ENCODE measurements around the gene HIF3A. TPM values are rescaled to one million over a fixed set of nuclear protein-coding genes. Genes with fewer than 3 reads are reported as not detected.

The HIF3A gene
- polyA plus RNA-seq, 12 donors: 132 to 479 (median 292) TPM

DNA sequence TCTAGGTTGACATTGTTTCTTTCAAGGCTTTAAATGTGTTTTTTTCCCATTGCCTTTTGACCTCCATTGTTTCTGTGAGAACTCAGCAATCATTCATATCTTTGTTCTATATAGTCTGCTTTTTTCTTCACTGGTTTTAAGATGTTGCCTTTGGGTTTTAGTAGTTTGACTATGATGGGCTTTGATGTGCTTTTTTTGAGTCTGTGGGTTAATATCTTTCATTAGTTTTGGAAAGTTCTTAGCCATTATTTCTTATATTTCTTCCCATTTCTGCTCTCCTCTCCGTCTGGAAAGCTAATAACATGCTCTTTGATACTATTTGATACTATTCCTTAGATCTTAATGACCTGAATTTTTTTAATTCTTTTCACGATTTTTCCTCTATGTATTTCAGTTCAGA is 83.8 kb downstream of the HIF3A start:
- DNase-seq: no peak

DNA sequence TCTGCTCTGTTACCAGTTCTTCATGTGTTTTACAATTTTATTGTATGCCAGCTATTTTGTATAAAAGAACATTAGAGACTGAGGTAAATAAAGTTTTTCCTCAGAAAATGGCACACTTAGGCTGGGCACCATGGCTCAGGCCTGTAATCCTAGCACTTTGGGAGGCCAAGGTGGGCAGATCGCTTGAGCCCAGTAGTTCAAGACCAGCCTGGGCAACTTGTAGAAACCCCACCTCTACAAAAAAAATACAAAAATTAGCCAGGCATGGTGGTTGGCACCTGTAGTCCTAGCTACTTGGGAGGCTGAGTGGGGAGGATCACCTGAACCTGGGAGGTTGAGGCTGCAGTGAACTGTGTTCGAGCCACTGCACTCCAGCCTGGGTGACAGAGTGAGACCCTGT is 84.5 kb downstream of the HIF3A start:
- no peak for DNase-seq

DNA sequence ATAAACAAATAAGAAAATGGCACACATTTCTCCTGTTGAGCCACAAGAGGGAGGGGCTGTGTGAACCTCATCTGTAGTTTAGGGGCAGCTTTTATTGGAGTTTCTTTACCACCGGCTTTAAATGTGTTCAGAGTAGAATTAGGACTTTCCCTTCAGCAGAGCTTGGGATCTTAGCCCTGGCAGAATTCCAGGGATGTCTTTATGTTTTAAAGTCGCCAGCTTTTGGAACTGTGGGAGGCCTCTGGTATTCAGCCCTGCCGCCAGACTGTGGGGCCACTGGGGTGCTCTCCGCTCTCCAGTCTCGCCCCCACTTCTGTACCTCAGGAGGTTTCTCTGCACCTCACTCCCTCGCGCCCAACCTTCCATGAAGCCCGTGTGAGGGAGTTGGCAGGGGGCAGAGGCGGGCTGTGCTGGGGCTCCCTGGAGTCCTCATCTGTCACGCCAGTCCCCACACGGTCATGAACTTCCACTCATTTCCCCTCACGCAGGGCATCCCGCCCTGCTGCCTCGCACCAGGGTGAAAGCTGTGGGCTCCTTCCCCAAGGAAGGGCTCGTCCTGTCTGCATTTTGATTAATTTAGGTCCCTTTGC is 85.0 kb downstream of the HIF3A start:
- no peak for DNase-seq

DNA sequence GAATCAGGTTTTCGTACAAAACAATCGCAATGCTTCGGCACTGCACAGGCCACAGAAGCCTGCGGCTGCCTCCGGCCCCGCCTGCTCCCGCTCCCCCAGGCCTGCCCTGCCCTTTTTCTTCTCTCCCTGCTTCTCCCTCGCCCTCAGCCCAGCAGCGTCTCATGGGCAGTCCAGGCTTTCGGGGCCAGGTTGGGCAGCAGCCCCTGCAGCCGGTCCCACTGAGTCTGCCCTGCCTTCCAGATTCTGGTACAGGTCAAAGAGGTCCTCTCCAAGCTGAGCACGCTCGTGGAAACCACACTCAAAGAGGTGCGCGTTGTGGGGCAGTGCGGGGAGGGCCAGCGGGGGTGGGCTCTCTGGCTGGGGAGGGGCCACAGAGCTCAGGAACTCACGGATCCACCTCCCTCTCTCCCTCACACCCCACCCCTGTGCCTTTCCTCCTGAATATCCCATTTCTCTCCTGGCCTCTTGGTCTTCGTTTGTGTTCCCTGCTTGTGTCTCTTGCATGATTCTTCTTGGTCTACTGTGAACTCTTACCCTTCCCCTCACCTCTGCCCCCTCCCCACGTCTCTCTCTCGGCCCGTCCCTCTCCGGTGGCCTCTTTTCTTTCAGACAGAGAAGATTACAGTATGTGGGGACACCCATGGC is 86.5 kb downstream of the HIF3A start:
- no peak for DNase-seq

DNA sequence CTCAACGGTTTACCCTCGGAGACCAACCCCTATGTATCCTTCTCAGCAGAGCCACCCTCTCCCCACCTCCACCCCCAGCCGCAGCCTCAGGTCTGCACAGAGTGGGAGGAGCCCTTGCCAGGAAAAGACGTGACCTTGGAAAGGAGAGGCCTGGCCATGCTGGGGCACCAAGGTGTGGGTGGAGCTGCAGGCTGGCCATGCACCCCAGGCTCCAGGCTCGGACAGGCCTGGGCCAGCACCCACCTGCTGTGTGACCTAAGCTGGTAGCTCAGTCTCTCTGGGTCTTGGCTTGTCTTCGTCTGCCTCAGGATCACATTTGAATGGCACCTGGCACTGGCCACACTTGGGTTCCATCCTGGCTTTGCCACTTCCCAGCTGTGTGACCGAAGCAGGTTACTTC is 87.0 kb downstream of the HIF3A start:
- no peak for DNase-seq

DNA sequence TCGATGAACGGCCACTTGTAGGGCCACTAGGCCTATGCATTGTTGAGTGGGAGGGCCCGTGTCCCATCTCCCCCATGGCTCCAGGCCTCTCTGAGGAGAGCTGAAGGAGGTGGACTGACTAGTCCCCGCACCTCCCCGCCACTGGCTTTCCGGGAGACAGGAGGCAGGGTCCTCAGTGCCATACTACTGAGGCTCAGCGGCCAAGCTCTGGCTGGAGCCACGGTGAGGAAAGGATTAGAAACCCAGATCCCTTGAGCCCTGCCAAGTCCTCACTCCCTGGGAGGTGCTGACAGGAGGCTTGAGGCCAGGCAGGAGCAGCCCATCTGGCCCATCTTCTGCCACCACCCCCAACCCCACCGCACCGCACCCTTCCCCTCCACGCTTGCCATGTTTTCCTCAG is 87.6 kb downstream of the HIF3A start:
- DNase-seq: no peak

DNA sequence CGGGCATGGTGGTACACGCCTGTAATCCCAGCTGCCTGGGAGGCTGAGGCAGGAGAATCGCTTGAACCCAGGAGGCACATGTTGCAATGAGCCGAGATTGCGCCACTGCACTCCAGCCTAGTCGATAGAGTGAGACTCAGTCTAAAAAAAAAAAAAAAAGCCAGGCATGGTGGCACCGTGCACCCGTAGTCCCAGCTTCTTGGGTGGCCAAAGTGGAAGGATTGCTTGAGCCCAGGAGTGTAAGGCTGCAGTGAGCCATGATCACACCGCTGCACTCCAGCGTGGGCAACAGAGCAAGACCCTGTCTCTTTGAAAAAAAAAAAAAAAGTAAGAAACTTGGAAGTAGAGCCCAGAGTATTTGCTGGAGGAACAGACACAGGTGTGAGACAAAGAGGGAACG is 88.8 kb downstream of the HIF3A start:
- no peak for DNase-seq

DNA sequence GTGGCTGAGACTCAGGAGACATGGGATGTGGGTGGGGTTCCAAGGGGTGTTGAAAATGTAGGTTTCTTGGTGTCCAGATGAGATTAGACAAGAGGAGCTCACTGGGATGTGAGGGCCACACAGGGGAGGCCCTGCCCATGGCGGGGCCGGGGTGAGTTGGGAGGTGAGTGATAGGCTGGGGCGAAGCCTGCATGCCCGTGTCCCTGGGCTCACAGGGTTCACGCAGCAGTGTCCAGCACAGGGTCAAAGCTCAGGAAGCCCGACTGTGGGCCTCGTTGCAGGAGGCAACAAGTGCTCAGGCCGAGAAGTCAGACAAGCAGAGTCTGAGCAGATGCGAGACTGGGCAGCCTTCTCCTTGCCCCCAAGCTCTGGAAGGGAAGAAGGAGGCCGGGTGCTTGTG is 89.3 kb downstream of the HIF3A start:
- no peak for DNase-seq

DNA sequence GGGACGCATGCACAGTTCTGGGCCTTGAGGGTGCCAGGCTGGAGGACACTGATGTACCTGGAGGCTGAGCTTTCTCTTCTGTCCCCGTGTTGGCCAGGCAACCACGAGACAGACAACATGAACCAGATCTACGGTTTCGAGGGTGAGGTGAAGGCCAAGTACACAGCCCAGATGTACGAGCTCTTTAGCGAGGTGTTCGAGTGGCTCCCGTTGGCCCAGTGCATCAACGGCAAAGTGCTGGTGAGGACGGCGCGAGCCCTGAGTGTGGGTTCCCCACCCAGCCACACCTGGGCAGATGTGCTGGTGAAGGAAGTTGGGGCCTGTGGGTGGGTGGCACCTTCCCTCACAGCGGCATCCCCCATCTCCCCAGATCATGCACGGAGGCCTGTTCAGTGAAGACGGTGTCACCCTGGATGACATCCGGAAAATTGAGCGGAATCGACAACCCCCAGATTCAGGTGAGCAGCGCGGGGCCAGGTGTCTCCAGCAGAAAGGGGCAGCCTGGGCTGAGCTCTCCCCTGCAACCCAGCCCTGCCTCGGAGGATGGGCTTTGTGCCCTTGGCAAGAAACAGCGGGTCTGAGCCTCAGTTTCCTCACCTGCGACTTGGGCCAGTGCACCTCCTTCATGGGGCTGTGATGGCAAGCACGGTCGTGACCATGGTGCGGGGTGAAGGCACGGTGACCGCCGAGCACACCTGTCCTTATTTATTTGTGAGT is 90.3 kb downstream of the HIF3A start:
- no peak for DNase-seq

DNA sequence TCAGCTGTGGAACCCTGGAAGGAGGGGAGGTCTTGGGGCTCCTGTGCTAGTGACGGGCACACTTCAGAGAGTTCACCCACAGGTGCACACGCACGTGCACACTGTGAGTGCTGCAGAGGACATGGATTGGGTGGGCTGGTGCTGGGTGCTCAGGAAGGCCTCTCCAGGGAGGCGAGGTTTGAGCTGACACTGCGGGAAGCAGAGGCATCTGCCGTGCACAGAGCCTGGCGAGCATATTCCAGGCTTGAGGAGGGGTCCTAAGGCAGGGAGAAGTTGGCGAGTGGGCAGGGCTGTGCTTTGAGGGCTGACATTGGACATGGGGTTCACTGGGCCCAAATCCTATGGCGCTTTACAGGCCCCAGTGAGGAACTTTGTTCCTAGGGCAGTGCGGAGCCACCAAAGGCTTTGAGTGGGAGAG is 90.9 kb downstream of the HIF3A start:
- no peak for DNase-seq

DNA sequence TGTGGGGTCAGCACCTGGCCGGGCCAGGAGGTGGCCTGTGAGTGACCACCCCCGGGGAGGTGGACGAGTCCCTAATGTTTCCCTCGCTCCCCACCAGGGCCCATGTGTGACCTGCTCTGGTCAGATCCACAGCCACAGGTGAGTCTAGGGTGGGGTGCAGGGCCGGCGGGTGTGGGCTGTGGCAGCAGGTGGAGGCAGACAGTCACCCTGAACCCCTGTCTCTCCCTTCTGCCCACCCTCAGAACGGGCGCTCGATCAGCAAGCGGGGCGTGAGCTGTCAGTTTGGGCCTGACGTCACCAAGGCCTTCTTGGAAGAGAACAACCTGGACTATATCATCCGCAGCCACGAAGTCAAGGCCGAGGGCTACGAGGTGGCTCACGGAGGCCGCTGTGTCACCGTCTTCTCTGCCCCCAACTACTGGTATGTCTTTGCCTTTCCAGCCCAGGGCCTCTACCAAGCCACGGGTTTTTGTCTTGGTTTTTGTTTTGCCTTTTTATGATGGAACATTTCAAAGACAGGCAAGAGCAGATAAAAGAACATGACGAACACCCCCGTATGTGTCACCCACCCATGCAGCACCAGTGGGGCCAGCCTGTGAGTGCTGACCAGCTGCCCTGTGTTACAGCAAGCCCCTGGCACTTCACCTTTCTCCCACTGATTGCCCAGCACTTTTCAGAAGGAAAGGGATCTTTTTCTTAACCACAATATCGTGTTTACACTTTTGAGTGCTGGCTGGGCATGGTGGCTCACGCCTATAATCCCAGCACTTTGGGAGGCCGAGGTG is 91.7 kb downstream of the HIF3A start:
- DNase-seq: no peak

DNA sequence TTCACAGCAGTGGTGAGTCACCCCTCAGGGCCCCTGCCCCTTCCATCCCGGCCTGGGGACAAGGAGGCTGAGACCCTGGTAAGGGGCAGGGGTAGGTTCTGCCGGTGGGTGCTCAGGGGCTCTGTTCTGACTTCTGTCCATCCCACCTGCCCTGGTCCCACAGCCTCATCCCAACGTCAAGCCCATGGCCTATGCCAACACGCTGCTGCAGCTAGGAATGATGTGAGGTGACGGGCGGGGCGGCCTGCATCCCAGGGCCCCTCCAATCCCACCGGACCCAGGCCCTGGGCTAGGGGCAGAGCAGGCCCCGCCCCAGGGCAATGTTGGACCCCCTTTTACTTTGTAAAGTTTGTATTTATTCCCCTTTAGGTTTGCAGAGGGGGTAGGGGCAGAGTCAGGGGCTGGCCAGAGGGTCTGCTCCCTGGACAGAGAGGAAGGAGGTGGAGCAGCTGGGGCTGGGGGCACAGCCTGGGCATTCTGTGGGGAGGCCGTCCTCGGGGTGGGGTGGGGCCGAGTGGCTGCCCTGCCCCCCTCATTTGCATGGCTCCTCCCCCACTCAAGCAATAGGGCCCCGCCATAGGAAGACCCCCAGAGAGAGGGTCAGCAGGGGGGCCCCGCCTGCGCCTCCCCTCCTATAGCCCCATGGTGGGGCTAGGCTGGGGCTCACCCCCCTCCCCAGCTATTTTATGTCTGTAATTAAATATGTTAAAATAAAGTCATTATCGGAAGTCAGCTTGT is 93.4 kb downstream of the HIF3A start:
- DNase-seq: no peak

DNA sequence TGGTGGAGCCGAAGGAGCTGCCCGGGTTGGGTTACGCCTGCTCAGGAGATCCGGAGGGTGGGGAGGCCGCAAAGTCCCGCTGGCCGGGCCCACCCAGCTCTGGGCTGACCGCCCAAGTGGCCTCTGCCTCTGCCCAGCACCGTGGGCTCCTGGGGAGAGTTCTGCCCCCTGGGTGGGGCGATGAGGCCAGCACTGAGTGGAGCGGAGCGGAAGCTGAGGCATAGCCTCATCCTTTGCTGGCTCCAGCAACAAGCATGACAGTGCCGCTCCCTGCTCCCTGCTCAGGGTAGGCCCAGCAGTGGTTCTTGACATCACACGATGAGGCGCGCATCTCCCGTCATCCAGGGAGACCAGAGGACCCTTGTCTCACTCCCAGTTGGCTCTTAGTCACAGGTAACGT is 94.0 kb downstream of the HIF3A start:
- no peak for DNase-seq

DNA sequence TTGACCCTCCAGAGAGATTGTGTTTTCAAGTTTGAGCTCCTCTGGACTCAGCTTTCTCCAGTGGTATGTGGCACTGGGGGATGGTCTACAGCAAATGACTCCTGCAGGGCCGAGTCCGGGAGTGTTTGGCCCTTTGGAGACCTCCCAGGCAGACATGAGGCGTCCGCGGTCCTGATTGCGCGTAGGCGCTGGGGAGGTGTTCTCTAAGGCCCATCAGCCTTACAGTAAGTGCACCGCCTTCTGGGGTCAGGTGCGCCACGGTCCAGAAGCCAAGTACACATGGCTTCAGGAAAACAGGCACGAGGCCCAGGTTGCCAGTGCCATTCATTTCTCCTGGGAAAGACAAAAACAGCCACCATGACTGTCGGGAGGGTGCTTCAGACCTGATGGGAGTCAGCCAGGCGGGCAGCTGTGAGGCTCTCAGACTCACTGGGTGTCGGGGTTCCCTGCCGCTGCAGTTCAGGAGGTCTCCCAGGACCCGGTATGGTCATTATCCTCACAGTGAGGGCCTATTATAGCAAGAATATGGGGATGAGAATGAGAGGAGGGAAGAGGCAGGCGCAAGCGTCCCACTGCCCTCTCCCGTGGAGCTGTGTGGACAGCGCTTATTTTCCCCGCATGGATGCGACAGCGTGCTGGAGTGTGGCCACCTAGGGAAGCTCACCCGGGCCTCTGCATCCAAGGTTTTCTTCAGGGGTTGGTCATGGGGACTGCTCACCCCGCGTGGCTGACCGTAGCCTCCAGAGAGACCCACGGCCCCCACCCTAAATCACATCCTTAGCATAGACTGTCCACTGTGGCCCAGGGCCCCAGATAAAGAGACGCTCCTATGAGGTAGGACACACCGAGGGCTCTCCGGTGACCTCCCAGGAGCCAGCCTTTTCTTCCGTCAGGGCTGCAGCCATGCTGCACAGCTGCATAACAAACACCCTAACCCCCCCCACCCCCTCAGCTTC is 94.7 kb downstream of the HIF3A start:
- DNase-seq: no peak

DNA sequence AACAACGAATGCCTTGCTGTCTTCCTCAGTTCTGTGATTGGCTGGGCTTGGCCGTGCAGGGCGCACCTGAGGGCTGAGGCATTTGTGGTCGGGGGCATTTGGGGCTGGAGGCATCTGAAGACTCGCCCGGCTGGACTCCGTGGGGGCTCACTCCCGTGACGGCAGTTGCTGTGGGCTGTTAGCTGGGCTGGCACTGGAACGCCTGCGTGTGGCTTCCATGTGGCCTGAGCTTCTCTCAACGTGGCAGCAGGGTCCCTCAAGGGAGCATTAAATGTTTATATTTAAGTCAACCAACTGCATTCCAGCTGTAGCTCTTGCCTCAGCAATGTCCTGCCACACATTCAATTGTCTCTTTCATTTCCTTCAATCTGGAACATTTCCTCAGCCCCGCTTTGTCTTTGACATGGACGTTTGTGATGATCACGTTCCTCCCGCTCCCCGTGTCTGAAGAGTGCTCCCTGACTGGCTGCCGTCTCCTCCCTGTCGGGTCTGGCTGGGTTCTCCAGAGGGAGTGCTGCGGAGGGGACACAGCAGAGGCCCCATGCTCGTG is 95.5 kb downstream of the HIF3A start:
- no peak for DNase-seq

DNA sequence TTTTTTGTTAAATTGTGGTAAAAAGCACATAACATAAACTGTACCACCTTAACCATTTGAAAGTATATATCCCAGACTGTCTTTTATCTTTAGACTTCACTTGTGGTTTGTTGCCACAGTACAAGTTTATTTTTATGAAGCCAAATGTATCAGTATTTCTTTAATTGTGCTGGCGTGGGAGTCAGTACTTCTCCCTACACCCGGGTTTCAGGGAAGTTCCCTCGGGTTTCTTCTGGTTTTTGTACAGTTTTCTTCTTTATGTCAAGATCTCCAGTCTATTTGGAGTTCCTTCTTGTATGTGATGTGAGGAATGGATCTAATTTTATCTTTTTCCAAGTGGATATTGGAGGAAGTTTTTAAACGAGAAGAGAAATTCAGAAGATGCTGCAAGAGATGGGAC is 96.0 kb downstream of the HIF3A start:
- no peak for DNase-seq
